HepG2 (cell line): ENCODE measurements around the gene AARS1. TPM values are rescaled to one million over a fixed set of nuclear protein-coding genes. Genes with fewer than 3 reads are reported as not detected.

Experiments used
- CBX5 ChIP-seq: sonication (generic); formaldehyde crosslinking; IDR thresholded peaks from 2 replicates; pipeline ENCODE4 v1.4.0; 2020; ENCODE audit warnings: missing genetic modification reagents, borderline replicate concordance
- DMAP1 ChIP-seq: IDR thresholded peaks from 2 replicates; pipeline ENCODE4 v1.6.1; 2016
- DPF2 ChIP-seq: sonication (generic); formaldehyde crosslinking; IDR thresholded peaks from 2 replicates; pipeline ENCODE4 v1.4.0; 2020; ENCODE audit warnings: mild to moderate bottlenecking, low read depth, missing genetic modification reagents, borderline replicate concordance
- EEA1 ChIP-seq: sonication (generic); formaldehyde crosslinking; IDR thresholded peaks from 2 replicates; pipeline ENCODE4 v1.5.1; 2020; ENCODE audit warnings: mild to moderate bottlenecking, missing genetic modification reagents, borderline replicate concordance
- GFI1 ChIP-seq: sonication (generic); formaldehyde crosslinking; IDR thresholded peaks from 2 replicates; pipeline ENCODE4 v1.5.0; 2020; ENCODE audit warnings: missing genetic modification reagents, mild to moderate bottlenecking, borderline replicate concordance
- NFRKB ChIP-seq: fragments of 450-650 bp; IDR thresholded peaks from 2 replicates; pipeline ENCODE4 v1.6.1; 2017
- SIN3B ChIP-seq: fragments of 150-350 bp; IDR thresholded peaks from 2 replicates; pipeline ENCODE4 v1.6.1; 2014; ENCODE audit warnings: low read length
- TBX2 ChIP-seq: sonication (generic); formaldehyde crosslinking; IDR thresholded peaks from 2 replicates; pipeline ENCODE4 v1.5.0; 2020; ENCODE audit warnings: missing genetic modification reagents, mild to moderate bottlenecking, borderline replicate concordance
- TCF7 ChIP-seq: sonication (generic); IDR thresholded peaks from 2 replicates; pipeline ENCODE4 v1.6.1; 2016; ENCODE audit warnings: antibody characterized with exemption, low read depth
- TSC22D2 ChIP-seq: sonication (generic); formaldehyde crosslinking; IDR thresholded peaks from 2 replicates; pipeline ENCODE4 v1.5.1; 2020; ENCODE audit warnings: missing genetic modification reagents, mild to moderate bottlenecking, borderline replicate concordance
- ZBTB1 ChIP-seq: sonication (generic); formaldehyde crosslinking; IDR thresholded peaks from 2 replicates; pipeline ENCODE4 v1.4.0; 2020; ENCODE audit warnings: missing genetic modification reagents, borderline replicate concordance
- ZMYM3 ChIP-seq: sonication (generic); formaldehyde crosslinking; IDR thresholded peaks from 2 replicates; pipeline ENCODE4 v1.5.1; 2020; ENCODE audit warnings: mild to moderate bottlenecking, missing genetic modification reagents
- ZNF430 ChIP-seq: sonication (generic); formaldehyde crosslinking; IDR thresholded peaks from 2 replicates; pipeline ENCODE4 v1.9.0; 2021; ENCODE audit warnings: mild to moderate bottlenecking, missing genetic modification reagents
- polyA plus RNA-seq, 8 experiments: library from polyadenylated mRNA; depleted of rRNA in 3 of 8; stranded (reverse) in 7 of 8; unstranded in 1 of 8; fragments of >200 nt; fragmentation: Illumina TruSeq in 4 of 8; extraction: Trizol in 4 of 8; gene quantifications; 2 replicates each; pipeline versions ENCODE4 v1.2.1 to v1.2.3, GENCODE V29; 2011 to 2016; ENCODE audit warnings: low read depth in 4 of 8, missing spikeins in 1 of 8, mixed read lengths in 1 of 8; ENCODE audit not compliant: insufficient read depth in 1 of 8
- total RNA-seq, 5 experiments: library from RNA; depleted of rRNA; stranded (reverse); fragments of >200 nt; fragmentation: Illumina TruSeq; extraction: Trizol; gene quantifications; 2 replicates each; pipeline ENCODE4 v1.2.3, GENCODE V29; 2016; ENCODE audit warnings: low read depth in 1 of 5
- TF ChIP-seq, protein P1 (sequence below): sonication (generic); formaldehyde crosslinking; IDR thresholded peaks from 2 replicates; pipeline ENCODE4 v1.4.0; 2020; ENCODE audit warnings: mild to moderate bottlenecking, missing genetic modification reagents, borderline replicate concordance
- TF ChIP-seq, protein P2 (sequence below): sonication (generic); formaldehyde crosslinking; IDR thresholded peaks from 2 replicates; pipeline ENCODE4 v1.5.1; 2020; ENCODE audit warnings: mild to moderate bottlenecking, missing genetic modification reagents, borderline replicate concordance
- TF ChIP-seq, protein P3 (sequence below): sonication (generic); formaldehyde crosslinking; IDR thresholded peaks from 2 replicates; pipeline ENCODE4 v1.5.0; 2020; ENCODE audit warnings: mild to moderate bottlenecking, missing genetic modification reagents
- TF ChIP-seq, protein P4 (sequence below): sonication (generic); formaldehyde crosslinking; IDR thresholded peaks from 2 replicates; pipeline ENCODE4 v1.4.0; 2020; ENCODE audit warnings: mild to moderate bottlenecking, low read depth, missing genetic modification reagents
- TF ChIP-seq, protein P5 (sequence below): IDR thresholded peaks from 2 replicates; pipeline ENCODE4 v1.6.1; 2016; ENCODE audit warnings: missing compliant biosample characterization, missing genetic modification reagents, borderline replicate concordance

The AARS1 gene
- total and polyA plus RNA-seq, 2 of the 13 experiments (the other 11 are each of a cell fraction or from before 2014, with no cell fraction given), result 107 to 132 TPM

DNA sequence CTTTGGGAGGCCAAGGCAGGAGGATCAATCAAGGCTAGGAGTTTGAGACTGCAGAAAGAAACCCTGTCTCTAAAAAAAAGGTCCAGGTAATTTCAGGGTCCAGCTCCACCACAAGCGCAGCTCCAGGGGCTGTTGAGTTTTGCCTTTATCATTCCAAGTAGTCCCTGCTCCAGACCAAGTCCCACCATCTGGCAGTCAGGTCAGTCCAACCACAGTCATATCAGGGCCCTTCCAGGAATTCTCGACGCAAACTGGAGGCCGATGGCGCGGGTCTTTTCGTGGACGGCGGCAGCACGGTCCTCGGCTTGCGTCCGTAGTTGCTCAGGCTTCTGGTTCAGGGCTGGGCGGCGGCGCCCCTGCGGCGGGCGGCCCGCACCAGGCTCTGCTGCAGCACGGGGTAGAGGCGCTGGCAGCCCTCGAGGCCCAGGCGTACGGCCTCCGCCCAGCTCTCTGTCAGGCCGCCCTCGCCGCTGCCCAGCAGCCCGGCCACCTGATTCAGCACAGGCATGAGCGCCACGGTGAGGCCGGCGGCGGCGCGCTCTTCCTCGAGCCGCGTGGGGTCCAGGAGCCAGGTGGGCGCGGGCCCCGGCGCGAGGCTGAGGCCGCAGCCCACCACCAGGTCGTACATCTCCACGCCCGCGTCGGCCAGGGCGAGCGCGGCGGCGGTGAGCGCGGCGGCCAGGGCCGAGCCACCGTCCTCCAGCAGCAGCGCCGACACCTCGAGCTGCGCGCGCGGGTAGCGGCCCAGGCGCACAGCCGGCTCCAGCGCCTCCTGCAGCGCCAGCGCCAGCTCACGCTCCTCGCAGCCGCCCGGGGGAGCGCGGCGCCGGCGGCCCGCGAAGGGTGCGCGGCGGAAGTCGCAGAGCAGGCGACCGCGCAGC is 38.3 kb downstream of the AARS1 start (continued):
- TF ChIP-seq, protein P1, sequence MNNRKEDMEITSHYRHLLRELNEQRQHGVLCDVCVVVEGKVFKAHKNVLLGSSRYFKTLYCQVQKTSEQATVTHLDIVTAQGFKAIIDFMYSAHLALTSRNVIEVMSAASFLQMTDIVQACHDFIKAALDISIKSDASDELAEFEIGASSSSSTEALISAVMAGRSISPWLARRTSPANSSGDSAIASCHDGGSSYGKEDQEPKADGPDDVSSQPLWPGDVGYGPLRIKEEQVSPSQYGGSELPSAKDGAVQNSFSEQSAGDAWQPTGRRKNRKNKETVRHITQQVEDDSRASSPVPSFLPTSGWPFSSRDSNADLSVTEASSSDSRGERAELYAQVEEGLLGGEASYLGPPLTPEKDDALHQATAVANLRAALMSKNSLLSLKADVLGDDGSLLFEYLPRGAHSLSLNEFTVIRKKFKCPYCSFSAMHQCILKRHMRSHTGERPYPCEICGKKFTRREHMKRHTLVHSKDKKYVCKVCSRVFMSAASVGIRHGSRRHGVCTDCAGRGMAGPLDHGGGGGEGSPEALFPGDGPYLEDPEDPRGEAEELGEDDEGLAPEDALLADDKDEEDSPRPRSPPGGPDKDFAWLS (CRISPR knock-in tag), result 0 out of 2 replicates have a peak, but pooled peaks have one; percentile 1
- TF ChIP-seq TCF7 (no peak), DMAP1 (CRISPR knock-in tag) (no peak; the same call in 1 of the 2 replicates), DPF2 (CRISPR knock-in tag) (0 out of 2 replicates have a peak, but pooled peaks have one; percentile 30), NFRKB (no peak), ZNF430 (no peak; the same call in 1 of the 2 replicates), CBX5 (CRISPR knock-in tag) (no peak), TBX2 (0 out of 2 replicates have a peak, but pooled peaks have one; percentile 20), EEA1 (CRISPR knock-in tag) (peak; percentile 88), GFI1 (CRISPR knock-in tag) (peak; percentile 55), ZMYM3 (CRISPR knock-in tag) (no peak), ZBTB1 (no peak), SIN3B (no peak), TSC22D2 (CRISPR knock-in tag) (no peak)
- TF ChIP-seq, protein P2, sequence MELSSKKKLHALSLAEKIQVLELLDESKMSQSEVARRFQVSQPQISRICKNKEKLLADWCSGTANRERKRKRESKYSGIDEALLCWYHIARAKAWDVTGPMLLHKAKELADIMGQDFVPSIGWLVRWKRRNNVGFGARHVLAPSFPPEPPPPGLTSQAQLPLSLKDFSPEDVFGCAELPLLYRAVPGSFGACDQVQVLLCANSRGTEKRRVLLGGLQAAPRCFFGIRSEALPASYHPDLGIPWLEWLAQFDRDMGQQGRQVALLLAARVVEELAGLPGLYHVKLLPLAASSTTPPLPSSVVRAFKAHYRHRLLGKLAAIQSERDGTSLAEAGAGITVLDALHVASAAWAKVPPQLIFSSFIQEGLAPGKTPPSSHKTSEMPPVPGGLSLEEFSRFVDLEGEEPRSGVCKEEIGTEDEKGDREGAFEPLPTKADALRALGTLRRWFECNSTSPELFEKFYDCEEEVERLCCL (CRISPR knock-in tag), result no peak
- TF ChIP-seq, protein P3, sequence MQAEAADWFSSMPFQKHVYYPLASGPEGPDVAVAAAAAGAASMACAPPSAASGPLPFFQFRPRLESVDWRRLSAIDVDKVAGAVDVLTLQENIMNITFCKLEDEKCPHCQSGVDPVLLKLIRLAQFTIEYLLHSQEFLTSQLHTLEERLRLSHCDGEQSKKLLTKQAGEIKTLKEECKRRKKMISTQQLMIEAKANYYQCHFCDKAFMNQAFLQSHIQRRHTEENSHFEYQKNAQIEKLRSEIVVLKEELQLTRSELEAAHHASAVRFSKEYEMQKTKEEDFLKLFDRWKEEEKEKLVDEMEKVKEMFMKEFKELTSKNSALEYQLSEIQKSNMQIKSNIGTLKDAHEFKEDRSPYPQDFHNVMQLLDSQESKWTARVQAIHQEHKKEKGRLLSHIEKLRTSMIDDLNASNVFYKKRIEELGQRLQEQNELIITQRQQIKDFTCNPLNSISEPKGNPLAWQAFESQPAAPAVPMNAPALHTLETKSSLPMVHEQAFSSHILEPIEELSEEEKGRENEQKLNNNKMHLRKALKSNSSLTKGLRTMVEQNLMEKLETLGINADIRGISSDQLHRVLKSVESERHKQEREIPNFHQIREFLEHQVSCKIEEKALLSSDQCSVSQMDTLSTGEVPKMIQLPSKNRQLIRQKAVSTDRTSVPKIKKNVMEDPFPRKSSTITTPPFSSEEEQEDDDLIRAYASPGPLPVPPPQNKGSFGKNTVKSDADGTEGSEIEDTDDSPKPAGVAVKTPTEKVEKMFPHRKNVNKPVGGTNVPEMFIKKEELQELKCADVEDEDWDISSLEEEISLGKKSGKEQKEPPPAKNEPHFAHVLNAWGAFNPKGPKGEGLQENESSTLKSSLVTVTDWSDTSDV (CRISPR knock-in tag), result peak; percentile 99
- TF ChIP-seq, protein P4, sequence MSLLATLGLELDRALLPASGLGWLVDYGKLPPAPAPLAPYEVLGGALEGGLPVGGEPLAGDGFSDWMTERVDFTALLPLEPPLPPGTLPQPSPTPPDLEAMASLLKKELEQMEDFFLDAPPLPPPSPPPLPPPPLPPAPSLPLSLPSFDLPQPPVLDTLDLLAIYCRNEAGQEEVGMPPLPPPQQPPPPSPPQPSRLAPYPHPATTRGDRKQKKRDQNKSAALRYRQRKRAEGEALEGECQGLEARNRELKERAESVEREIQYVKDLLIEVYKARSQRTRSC (CRISPR knock-in tag), result peak; percentile 9; the same call in 1 of the 2 replicates
- TF ChIP-seq, protein P5, sequence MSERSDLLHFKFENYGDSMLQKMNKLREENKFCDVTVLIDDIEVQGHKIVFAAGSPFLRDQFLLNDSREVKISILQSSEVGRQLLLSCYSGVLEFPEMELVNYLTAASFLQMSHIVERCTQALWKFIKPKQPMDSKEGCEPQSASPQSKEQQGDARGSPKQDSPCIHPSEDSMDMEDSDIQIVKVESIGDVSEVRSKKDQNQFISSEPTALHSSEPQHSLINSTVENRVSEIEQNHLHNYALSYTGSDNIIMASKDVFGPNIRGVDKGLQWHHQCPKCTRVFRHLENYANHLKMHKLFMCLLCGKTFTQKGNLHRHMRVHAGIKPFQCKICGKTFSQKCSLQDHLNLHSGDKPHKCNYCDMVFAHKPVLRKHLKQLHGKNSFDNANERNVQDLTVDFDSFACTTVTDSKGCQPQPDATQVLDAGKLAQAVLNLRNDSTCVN, result no peak
